HEK293 (cell line): ENCODE results near the gene DPM2.

Experiments
- BCL11A ChIP-seq: fragments of 450-650 bp; formaldehyde crosslinking; IDR thresholded peaks from 2 replicates; pipeline ENCODE4 v1.5.1; 2016; ENCODE audit warnings: low read depth, missing biosample characterization, missing genetic modification characterization
- GLIS1 ChIP-seq: fragments of 450-650 bp; formaldehyde crosslinking; IDR thresholded peaks from 2 replicates; pipeline ENCODE4 v1.5.1; 2016; ENCODE audit warnings: missing biosample characterization, missing genetic modification characterization
- HOXD13 ChIP-seq: sonication (generic); formaldehyde crosslinking; IDR thresholded peaks from 2 replicates; pipeline ENCODE4 v1.8.0; 2022; ENCODE audit warnings: missing genetic modification reagents, borderline replicate concordance
- MEIS1 ChIP-seq: sonication (generic); formaldehyde crosslinking; IDR thresholded peaks from 2 replicates; pipeline ENCODE4 v1.8.1; 2022; ENCODE audit warnings: missing genetic modification reagents, mild to moderate bottlenecking, borderline replicate concordance
- OVOL3 ChIP-seq: fragments of 450-650 bp; formaldehyde crosslinking; IDR thresholded peaks from 2 replicates; pipeline ENCODE4 v1.5.1; 2016; ENCODE audit warnings: missing biosample characterization, missing genetic modification characterization
- SALL2 ChIP-seq: fragments of 450-650 bp; formaldehyde crosslinking; IDR thresholded peaks from 2 replicates; pipeline ENCODE4 v1.5.0; 2017; ENCODE audit warnings: missing biosample characterization, mild to moderate bottlenecking, missing genetic modification characterization, borderline replicate concordance
- TRIM28 ChIP-seq: IDR thresholded peaks from 2 replicates; pipeline ENCODE4 v1.6.1; 2011; ENCODE audit warnings: low read length, control low read depth, borderline replicate concordance
- WT1 ChIP-seq: fragments of 450-650 bp; formaldehyde crosslinking; IDR thresholded peaks from 2 replicates; pipeline ENCODE4 v1.5.1; 2016; ENCODE audit warnings: missing biosample characterization, missing genetic modification characterization
- ZBTB1 ChIP-seq: fragments of 450-650 bp; formaldehyde crosslinking; IDR thresholded peaks from 2 replicates; pipeline ENCODE4 v1.5.1; 2016; ENCODE audit warnings: missing biosample characterization, missing genetic modification characterization
- ZBTB17 ChIP-seq: fragments of 450-650 bp; formaldehyde crosslinking; IDR thresholded peaks from 2 replicates; pipeline ENCODE4 v1.5.1; 2016; ENCODE audit warnings: missing biosample characterization, missing genetic modification characterization
- ZBTB21 ChIP-seq: fragments of 450-650 bp; formaldehyde crosslinking; IDR thresholded peaks from 2 replicates; pipeline ENCODE4 v1.5.1; 2017; ENCODE audit warnings: missing biosample characterization, missing genetic modification characterization
- ZEB2 ChIP-seq: fragments of 450-650 bp; formaldehyde crosslinking; IDR thresholded peaks from 2 replicates; pipeline ENCODE4 v1.5.1; 2016; ENCODE audit warnings: missing biosample characterization, missing genetic modification characterization
- ZFP37 ChIP-seq: fragments of 450-650 bp; formaldehyde crosslinking; IDR thresholded peaks from 2 replicates; pipeline ENCODE4 v1.5.1; 2016; ENCODE audit warnings: missing biosample characterization, missing genetic modification characterization
- ZFP41 ChIP-seq: fragments of 450-650 bp; formaldehyde crosslinking; IDR thresholded peaks from 2 replicates; pipeline ENCODE4 v1.5.1; 2016; ENCODE audit warnings: missing biosample characterization, missing genetic modification characterization, borderline replicate concordance
- ZIC2 ChIP-seq: fragments of 450-650 bp; formaldehyde crosslinking; IDR thresholded peaks from 2 replicates; pipeline ENCODE4 v1.5.1; 2016; ENCODE audit warnings: missing biosample characterization, missing genetic modification characterization
- ZNF16 ChIP-seq: fragments of 450-650 bp; formaldehyde crosslinking; IDR thresholded peaks from 2 replicates; pipeline ENCODE4 v1.5.1; 2016; ENCODE audit warnings: low read depth, missing biosample characterization, missing genetic modification characterization
- ZNF221 ChIP-seq: fragments of 450-650 bp; formaldehyde crosslinking; IDR thresholded peaks from 2 replicates; pipeline ENCODE4 v1.5.1; 2017; ENCODE audit warnings: missing biosample characterization, missing genetic modification characterization, borderline replicate concordance
- ZNF335 ChIP-seq: fragments of 450-650 bp; formaldehyde crosslinking; conservative IDR thresholded peaks from 2 replicates; pipeline ENCODE4 v1.5.1; 2016; ENCODE audit warnings: missing biosample characterization, missing genetic modification characterization
- ZNF510 ChIP-seq: fragments of 450-650 bp; formaldehyde crosslinking; IDR thresholded peaks from 2 replicates; pipeline ENCODE4 v1.5.1; 2018; ENCODE audit warnings: mild to moderate bottlenecking, missing genetic modification characterization, missing biosample characterization; ENCODE audit not compliant: insufficient replicate concordance
- ZNF561 ChIP-seq: fragments of 450-650 bp; IDR thresholded peaks from 2 replicates; pipeline ENCODE4 v1.5.1; 2018; ENCODE audit warnings: missing biosample characterization, missing genetic modification characterization, borderline replicate concordance
- ZNF660 ChIP-seq: fragments of 450-650 bp; IDR thresholded peaks from 2 replicates; pipeline ENCODE4 v1.5.1; 2018; ENCODE audit warnings: missing biosample characterization, mild to moderate bottlenecking, missing genetic modification characterization
- ZNF792 ChIP-seq: fragments of 450-650 bp; formaldehyde crosslinking; IDR thresholded peaks from 2 replicates; pipeline ENCODE4 v1.5.1; 2016; ENCODE audit warnings: missing biosample characterization, missing genetic modification characterization
- ZSCAN16 ChIP-seq: fragments of 450-650 bp; formaldehyde crosslinking; IDR thresholded peaks from 2 replicates; pipeline ENCODE4 v1.5.1; 2016; ENCODE audit warnings: missing biosample characterization, missing genetic modification characterization
- TF ChIP-seq, protein P1 (sequence below): fragments of 450-650 bp; formaldehyde crosslinking; IDR thresholded peaks from 2 replicates; pipeline ENCODE4 v1.5.1; 2016; ENCODE audit warnings: missing biosample characterization, missing genetic modification characterization
- TF ChIP-seq, protein P2 (sequence below): fragments of 450-650 bp; formaldehyde crosslinking; IDR thresholded peaks from 2 replicates; pipeline ENCODE4 v1.5.1; 2016; ENCODE audit warnings: missing biosample characterization, missing genetic modification characterization
- TF ChIP-seq, protein P3 (sequence below): fragments of 450-650 bp; formaldehyde crosslinking; IDR thresholded peaks from 2 replicates; pipeline ENCODE4 v1.5.1; 2016; ENCODE audit warnings: missing biosample characterization, missing genetic modification characterization
- TF ChIP-seq, protein P4 (sequence below): fragments of 450-650 bp; formaldehyde crosslinking; IDR thresholded peaks from 2 replicates; pipeline ENCODE4 v1.5.1; 2017; ENCODE audit warnings: missing biosample characterization, missing genetic modification characterization
- TF ChIP-seq, protein P5 (sequence below): fragments of 450-650 bp; formaldehyde crosslinking; IDR thresholded peaks from 2 replicates; pipeline ENCODE4 v1.5.1; 2017; ENCODE audit warnings: missing biosample characterization, missing genetic modification characterization
- TF ChIP-seq, protein P6 (sequence below): fragments of 450-650 bp; formaldehyde crosslinking; IDR thresholded peaks from 2 replicates; pipeline ENCODE4 v1.5.1; 2017; ENCODE audit warnings: missing biosample characterization, missing genetic modification characterization

Gene DPM2

DNA sequence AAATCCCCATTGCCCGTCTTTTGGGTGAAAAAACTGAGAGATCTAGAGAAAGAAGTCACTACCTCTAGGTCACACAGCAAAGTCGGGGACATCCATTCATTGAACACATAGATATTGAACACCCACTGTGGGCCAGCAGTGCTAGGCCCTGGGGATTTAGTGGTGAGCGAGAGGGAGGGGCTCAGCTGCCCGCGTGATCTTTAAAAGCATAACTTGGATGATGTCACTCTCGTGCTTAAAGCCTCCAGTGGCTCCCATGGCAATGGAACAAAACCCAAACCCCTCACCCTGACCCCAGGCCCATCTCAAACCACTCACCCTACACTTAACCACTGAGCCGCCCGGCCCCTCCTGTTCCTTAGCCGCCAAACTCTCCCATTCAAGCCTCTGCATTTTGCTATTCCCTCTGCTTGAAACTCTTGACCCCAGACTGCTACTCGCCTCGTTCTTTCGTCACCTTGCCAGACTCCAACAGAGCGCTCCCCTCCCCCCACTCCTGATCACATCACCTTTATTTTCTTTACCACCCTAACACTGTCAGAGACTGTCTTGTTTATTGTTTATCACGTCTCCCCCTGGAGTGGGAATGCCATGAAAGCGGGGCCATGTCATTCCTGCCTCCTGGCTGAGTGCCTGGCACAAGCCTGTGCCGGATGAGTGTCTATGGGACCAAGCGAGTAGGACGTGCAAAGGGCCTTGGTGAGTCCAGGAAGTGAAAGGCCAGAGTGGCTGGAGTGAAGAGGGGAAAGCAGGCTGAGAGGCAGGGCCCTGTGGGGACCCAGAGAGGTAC is 6.4 kb downstream of the DPM2 start (continued):
- TF ChIP-seq ZNF510 (no peak), ZBTB21 (tag by site-specific recombination) (peak; percentile 81), MEIS1 (CRISPR knock-in tag) (no peak), ZNF221 (tag by site-specific recombination) (no peak), ZNF792 (tag by site-specific recombination) (no peak), ZNF660 (tag by site-specific recombination) (no peak), OVOL3 (0 out of 2 replicates have a peak, but pooled peaks have one; percentile 25), ZIC2 (tag by site-specific recombination) (peak; percentile 96), WT1 (0 out of 2 replicates have a peak, but pooled peaks have one; percentile 44), GLIS1 (peak; percentile 100), ZBTB1 (tag by site-specific recombination) (peak; percentile 29; the same call in 1 of the 2 replicates), ZNF335 (tag by site-specific recombination) (peak; percentile 79), TRIM28 (no peak), HOXD13 (CRISPR knock-in tag) (0 out of 2 replicates have a peak, but pooled peaks have one; percentile 57), ZBTB17 (tag by site-specific recombination) (peak; percentile 75), ZEB2 (tag by site-specific recombination) (peak; percentile 92), ZFP41 (tag by site-specific recombination) (no peak), ZNF561 (tag by site-specific recombination) (no peak), ZFP37 (tag by site-specific recombination) (peak; percentile 69; the same call in 1 of the 2 replicates), SALL2 (no peak), BCL11A (tag by site-specific recombination) (peak; percentile 87), ZNF16 (tag by site-specific recombination) (no peak), ZSCAN16 (tag by site-specific recombination) (no peak)
- TF ChIP-seq, protein P1, sequence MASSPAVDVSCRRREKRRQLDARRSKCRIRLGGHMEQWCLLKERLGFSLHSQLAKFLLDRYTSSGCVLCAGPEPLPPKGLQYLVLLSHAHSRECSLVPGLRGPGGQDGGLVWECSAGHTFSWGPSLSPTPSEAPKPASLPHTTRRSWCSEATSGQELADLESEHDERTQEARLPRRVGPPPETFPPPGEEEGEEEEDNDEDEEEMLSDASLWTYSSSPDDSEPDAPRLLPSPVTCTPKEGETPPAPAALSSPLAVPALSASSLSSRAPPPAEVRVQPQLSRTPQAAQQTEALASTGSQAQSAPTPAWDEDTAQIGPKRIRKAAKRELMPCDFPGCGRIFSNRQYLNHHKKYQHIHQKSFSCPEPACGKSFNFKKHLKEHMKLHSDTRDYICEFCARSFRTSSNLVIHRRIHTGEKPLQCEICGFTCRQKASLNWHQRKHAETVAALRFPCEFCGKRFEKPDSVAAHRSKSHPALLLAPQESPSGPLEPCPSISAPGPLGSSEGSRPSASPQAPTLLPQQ (tag by site-specific recombination) = no peak; the same call in 1 of the 2 replicates
- TF ChIP-seq, protein P2, sequence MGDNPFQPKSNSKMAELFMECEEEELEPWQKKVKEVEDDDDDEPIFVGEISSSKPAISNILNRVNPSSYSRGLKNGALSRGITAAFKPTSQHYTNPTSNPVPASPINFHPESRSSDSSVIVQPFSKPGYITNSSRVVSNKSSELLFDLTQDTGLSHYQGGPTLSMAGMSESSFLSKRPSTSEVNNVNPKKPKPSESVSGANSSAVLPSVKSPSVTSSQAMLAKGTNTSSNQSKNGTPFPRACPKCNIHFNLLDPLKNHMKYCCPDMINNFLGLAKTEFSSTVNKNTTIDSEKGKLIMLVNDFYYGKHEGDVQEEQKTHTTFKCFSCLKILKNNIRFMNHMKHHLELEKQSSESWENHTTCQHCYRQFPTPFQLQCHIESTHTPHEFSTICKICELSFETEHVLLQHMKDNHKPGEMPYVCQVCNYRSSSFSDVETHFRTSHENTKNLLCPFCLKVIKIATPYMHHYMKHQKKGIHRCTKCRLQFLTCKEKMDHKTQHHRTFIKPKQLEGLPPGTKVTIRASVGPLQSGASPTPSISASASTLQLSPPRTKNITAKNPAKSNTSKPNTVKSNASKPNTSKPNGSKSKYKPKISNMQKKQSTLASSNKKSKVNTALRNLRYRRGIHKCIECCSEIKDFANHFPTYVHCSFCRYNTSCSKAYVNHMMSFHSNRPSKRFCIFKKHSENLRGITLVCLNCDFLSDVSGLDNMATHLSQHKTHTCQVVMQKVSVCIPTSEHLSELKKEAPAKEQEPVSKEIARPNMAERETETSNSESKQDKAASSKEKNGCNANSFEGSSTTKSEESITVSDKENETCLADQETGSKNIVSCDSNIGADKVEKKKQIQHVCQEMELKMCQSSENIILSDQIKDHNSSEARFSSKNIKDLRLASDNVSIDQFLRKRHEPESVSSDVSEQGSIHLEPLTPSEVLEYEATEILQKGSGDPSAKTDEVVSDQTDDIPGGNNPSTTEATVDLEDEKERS (tag by site-specific recombination) = no peak
- TF ChIP-seq, protein P3, sequence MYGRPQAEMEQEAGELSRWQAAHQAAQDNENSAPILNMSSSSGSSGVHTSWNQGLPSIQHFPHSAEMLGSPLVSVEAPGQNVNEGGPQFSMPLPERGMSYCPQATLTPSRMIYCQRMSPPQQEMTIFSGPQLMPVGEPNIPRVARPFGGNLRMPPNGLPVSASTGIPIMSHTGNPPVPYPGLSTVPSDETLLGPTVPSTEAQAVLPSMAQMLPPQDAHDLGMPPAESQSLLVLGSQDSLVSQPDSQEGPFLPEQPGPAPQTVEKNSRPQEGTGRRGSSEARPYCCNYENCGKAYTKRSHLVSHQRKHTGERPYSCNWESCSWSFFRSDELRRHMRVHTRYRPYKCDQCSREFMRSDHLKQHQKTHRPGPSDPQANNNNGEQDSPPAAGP = peak; percentile 57; the same call in 1 of the 2 replicates
- TF ChIP-seq, protein P4, sequence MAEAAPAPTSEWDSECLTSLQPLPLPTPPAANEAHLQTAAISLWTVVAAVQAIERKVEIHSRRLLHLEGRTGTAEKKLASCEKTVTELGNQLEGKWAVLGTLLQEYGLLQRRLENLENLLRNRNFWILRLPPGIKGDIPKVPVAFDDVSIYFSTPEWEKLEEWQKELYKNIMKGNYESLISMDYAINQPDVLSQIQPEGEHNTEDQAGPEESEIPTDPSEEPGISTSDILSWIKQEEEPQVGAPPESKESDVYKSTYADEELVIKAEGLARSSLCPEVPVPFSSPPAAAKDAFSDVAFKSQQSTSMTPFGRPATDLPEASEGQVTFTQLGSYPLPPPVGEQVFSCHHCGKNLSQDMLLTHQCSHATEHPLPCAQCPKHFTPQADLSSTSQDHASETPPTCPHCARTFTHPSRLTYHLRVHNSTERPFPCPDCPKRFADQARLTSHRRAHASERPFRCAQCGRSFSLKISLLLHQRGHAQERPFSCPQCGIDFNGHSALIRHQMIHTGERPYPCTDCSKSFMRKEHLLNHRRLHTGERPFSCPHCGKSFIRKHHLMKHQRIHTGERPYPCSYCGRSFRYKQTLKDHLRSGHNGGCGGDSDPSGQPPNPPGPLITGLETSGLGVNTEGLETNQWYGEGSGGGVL (tag by site-specific recombination) = peak; percentile 93
- TF ChIP-seq, protein P5, sequence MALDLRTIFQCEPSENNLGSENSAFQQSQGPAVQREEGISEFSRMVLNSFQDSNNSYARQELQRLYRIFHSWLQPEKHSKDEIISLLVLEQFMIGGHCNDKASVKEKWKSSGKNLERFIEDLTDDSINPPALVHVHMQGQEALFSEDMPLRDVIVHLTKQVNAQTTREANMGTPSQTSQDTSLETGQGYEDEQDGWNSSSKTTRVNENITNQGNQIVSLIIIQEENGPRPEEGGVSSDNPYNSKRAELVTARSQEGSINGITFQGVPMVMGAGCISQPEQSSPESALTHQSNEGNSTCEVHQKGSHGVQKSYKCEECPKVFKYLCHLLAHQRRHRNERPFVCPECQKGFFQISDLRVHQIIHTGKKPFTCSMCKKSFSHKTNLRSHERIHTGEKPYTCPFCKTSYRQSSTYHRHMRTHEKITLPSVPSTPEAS = peak; percentile 50; the same call in 1 of the 2 replicates
- TF ChIP-seq, protein P6, sequence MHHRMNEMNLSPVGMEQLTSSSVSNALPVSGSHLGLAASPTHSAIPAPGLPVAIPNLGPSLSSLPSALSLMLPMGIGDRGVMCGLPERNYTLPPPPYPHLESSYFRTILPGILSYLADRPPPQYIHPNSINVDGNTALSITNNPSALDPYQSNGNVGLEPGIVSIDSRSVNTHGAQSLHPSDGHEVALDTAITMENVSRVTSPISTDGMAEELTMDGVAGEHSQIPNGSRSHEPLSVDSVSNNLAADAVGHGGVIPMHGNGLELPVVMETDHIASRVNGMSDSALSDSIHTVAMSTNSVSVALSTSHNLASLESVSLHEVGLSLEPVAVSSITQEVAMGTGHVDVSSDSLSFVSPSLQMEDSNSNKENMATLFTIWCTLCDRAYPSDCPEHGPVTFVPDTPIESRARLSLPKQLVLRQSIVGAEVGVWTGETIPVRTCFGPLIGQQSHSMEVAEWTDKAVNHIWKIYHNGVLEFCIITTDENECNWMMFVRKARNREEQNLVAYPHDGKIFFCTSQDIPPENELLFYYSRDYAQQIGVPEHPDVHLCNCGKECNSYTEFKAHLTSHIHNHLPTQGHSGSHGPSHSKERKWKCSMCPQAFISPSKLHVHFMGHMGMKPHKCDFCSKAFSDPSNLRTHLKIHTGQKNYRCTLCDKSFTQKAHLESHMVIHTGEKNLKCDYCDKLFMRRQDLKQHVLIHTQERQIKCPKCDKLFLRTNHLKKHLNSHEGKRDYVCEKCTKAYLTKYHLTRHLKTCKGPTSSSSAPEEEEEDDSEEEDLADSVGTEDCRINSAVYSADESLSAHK = peak; percentile 79
